ENCODE data around the gene ATP11A. TPM values are rescaled to one million over a fixed set of nuclear protein-coding genes. Genes with fewer than 3 reads are reported as not detected.

Gene ATP11A
- total and polyA plus RNA-seq, 9 of the 15 experiments (the other 6 are each of a cell fraction or from before 2014, with no cell fraction given) = 0.38 to 34.2 (median 4.2) TPM

DNA sequence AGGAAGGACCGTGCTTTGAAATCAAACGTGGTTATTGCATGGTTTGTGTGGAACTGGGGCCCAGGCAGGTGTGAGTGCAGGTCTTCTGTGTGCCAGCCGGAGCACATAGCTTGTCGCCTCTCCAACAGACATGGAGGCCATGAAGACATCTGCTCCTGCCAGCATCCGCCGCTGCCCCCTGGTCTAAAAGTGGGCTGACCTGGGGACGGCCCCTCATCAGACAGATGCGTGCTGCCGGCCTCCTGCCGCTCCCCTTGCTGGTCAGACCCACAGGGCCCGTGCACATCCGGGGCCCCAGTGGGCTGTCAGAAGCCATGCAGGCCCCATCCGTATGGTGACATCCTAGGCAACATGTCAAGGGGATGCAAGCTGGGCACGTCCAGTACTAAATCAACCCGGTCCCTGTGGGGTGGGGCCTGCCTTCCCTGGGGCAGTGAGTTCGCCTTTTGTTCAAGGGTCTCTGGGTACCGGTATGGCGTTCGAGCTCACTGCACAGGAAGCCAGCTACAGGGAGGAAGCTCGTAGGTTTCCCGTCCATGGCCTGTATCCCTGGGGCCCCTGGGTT lies 191.2 kb downstream of the ATP11A start:
- ATAC-seq (no peak), FAIRE-seq (no peak), DNase-seq (ENCODE audit: extremely low read depth in 1 of 4, low spot score in 3 of 4) (no peak)
- POLR2A ChIA-PET = interaction anchor here (0.6 kb wide), 1 partner anchor 213 kb away, joined by 3 read pairs; no protein-coding TSS in a partner anchor
- Histone ChIP-seq H3K27ac (ENCODE audit: extremely low read depth, low read depth, low read length) (no peak overlapping the region), H3K79me2 (ENCODE audit: control insufficient read depth, insufficient read depth, low read length) (no peaks in the 10 kb centered on the region), H3K4me1 (replicated peaks in 1 of 2; ENCODE audit: control insufficient read depth in 2 of 2, insufficient read depth in 2 of 2, low read length in 2 of 2) (peaks cover 0 to 6% of the 10 kb centered on the region in 2 experiments; a peak in 1 of 5 replicates), H3K9me1 (ENCODE audit: control insufficient read depth, insufficient read depth, low read length) (no peaks in the 10 kb centered on the region), H3K9ac (ENCODE audit: insufficient read depth in 1 of 2, low read depth in 2 of 2, low read length in 2 of 2) (no peak overlapping the region), H3K4me2 (ENCODE audit: insufficient read depth, low read length) (no peak overlapping the region), H4K20me1 (replicated peaks; ENCODE audit: control insufficient read depth, insufficient read depth, low read length) (peaks cover 7% of the 10 kb centered on the region; the same call in 1 of the 2 replicates), H3K9me3 (replicated peaks; ENCODE audit: control insufficient read depth, insufficient read depth, low read depth, low read length) (no peaks in the 10 kb centered on the region), H3K36me3 (ENCODE audit: control insufficient read depth, insufficient read depth, low read length) (peaks cover 22% of the 10 kb centered on the region; the same call in 2 of the 3 replicates), H3K4me3 (no peak overlapping the region), H2AFZ (ENCODE audit: low read depth, low read length) (no peak overlapping the region), H3K27me3 (ENCODE audit: control insufficient read depth in 2 of 2, insufficient read depth in 2 of 2, low read length in 2 of 2) (no peaks in the 10 kb centered on the region)
- intact Hi-C loops (cut with micrococcal nuclease) (no loop called here), in situ Hi-C loops (cut with MboI) (no loop called here)
- TF ChIP-seq HMGN3 (IDR thresholded peaks at IDR 0.05; ENCODE audit: borderline replicate concordance, extremely low read depth, insufficient read length, low read depth, low read length) (no peak), DIDO1 (tag; IDR thresholded peaks at IDR 0.05; ENCODE audit: low read depth) (no peak), TOE1 (IDR thresholded peaks at IDR 0.05; ENCODE audit: borderline replicate concordance) (no peak), TOE1 (CRISPR knock-in tag; IDR thresholded peaks at IDR 0.05; ENCODE audit: borderline replicate concordance, low read depth) (no peak), NBN (IDR thresholded peaks at IDR 0.05; ENCODE audit: low read depth) (no peak), CHD1 (IDR thresholded peaks at IDR 0.05; ENCODE audit: low read length) (no peak), ZSCAN32 (CRISPR knock-in tag; IDR thresholded peaks at IDR 0.05) (no peak)
- TF ChIP-seq, protein P1, sequence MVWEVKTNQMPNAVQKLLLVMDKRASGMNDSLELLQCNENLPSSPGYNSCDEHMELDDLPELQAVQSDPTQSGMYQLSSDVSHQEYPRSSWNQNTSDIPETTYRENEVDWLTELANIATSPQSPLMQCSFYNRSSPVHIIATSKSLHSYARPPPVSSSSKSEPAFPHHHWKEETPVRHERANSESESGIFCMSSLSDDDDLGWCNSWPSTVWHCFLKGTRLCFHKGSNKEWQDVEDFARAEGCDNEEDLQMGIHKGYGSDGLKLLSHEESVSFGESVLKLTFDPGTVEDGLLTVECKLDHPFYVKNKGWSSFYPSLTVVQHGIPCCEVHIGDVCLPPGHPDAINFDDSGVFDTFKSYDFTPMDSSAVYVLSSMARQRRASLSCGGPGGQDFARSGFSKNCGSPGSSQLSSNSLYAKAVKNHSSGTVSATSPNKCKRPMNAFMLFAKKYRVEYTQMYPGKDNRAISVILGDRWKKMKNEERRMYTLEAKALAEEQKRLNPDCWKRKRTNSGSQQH (CRISPR knock-in tag; IDR thresholded peaks at IDR 0.05) = no peak
- CTCF ChIA-PET (ENCODE audit: low intra/inter-chr PET ratio) = no interaction called here
- BruUV-seq (replicated peaks) = no TSS peak
- 92% methylated on average over 13 of the region's 21 CpGs for WGBS (ENCODE audit: insufficient coverage, low coverage, missing lambda C conversion rate)
